Measurements from ENCODE around the gene MLST8. TPM values are rescaled to one million over a fixed set of nuclear protein-coding genes. Genes with fewer than 3 reads are reported as not detected.

Gene MLST8
- total RNA-seq, 1 donor from 2014 or later: 25.3 TPM

GRCh38 chr16:2184962-2185361 lies 20.3 kb upstream of the MLST8 start:
- DNase-seq (ENCODE audit: missing footprints) (no peak), ATAC-seq (no peak)
- intact Hi-C loops (cut with DNase I): no loop called here

DNA sequence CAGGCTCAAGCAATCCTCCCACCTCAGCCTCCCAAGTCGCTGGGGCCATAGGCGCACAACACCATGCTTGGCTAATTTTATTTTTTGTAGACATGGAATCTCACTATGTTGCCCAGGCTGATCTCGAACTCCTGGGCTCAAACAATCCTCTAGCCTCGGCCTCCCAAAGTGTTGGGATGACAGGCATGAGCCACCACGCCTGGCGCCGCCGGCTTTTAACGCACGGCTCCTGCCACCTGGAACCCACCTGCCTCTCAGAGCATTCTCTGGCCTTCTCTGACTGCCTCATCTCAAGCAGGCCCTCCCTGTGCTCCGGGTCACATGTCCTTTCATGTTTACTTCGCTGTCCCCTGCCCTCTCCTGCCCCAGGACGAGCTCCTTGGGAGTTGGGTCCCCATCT lies 19.2 kb upstream of the MLST8 start:
- DNase-seq (ENCODE audit: missing footprints): no peak
- intact Hi-C loops (cut with DNase I): no loop called here
- no peak for ATAC-seq

GRCh38 chr16:2186505-2186904 lies 18.7 kb upstream of the MLST8 start:
- no peak for DNase-seq (ENCODE audit: missing footprints)
- no peak for ATAC-seq
- intact Hi-C loops (cut with DNase I): no loop called here

- ATAC-seq: no peak
Measured at GRCh38 chr16:2187212-2187611, 18.0 kb upstream of the MLST8 start.

GRCh38 chr16:2188395-2188794 lies 16.9 kb upstream of the MLST8 start:
- ATAC-seq: no peak
- intact Hi-C loops (cut with DNase I): no loop called here
- no peak for DNase-seq (ENCODE audit: missing footprints)

More at GRCh38 chr16:2187212-2187611, 18.0 kb upstream of the MLST8 start:
- intact Hi-C loops (cut with DNase I): no loop called here
- no peak for DNase-seq (ENCODE audit: missing footprints)

GRCh38 chr16:2189252-2189893 lies 15.9 kb upstream of the MLST8 start:
- ATAC-seq (no peak), DNase-seq (ENCODE audit: missing footprints) (no peak)
- intact Hi-C loops (cut with DNase I): no loop called here

DNA sequence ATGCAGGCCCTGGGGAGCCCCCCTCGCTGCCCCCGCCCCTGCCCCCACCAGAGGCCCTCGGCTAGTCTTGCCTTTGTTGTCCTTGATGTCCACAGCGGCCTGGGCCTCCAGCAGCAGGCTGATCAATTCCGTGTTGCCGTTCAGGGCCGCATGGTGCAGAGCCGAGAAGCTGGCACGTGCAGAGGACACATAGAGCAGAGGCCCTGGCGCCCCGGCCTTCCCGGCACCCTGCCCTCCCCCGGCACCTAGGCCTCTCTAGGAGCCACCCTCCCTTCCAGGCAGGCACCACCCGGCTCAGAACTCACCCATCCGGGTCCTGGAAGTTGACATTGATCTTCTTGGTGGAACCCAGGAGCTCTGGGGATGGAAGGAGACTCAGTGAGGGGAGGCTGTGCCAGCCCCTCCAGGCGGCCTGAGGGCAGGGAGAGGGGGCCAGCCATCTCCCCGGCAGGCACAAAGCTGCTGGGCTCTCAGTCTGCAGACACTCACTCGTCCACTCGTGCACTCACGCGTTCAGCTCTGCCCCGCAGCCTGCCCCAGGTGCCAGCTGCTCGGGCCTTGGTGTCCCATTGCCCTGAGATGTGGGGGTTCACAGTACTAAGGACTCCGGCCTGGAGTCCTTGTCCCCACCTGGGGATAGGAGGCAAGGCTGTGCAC lies 15.1 kb upstream of the MLST8 start:
- intact Hi-C loops (cut with DNase I): no loop called here
- no peak for DNase-seq (ENCODE audit: missing footprints)
- ATAC-seq: no peak

DNA sequence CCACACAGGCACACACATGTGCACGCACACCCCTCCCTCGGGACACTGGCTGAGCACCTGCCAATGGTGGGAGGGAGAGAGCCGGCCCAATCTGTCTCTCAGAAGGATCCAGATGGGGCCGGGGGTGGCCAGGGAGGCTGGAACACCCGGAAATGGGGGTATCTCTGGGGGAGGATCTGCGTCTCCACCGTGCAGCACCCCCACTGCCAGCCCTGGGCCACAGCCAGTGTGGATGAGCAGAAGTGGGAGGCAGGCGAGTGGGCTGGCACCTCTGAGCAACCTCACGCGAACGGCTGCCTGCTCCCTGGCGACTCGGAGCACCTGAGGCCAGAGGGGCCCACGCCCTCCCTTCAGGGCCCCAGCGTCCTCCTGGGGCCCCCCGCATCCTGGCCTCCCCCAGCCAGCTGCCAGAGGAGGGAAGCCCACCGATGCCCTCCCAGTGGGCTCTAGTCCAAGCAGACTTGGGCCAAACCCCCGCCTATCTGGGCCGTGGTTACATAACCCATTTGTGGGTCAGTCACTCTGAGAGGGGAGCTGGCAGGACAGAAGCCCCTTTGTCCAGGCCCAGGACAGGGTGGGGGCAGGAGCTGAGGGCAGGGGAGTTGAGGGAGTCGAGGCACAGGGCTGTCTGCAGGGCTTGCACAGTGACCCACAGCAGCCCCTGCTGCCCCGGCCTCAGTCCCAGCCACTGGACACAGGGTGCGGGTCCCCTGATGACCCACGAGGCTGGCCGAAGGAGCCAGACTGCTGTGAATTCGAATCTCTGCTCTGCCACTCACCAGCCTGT lies 14.4 kb upstream of the MLST8 start:
- no peak for ATAC-seq
- no peak for DNase-seq (ENCODE audit: missing footprints)
- intact Hi-C loops (cut with DNase I): no loop called here

DNA sequence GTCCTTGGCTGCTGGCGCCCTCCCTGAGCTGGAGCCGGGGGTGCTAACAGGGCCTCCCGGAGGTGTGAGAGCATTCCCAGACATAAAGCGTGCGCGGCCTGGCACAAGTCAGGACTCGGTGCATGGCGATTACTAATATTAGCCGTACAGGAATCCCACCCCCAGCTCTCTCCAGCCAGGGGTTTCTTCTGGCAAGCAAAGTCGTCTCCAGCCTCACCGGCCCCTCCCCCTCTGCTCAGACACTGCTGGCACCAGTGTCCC lies 13.9 kb upstream of the MLST8 start:
- intact Hi-C loops (cut with DNase I): no loop called here
- peak; percentile 17 for ATAC-seq
- DNase-seq (ENCODE audit: missing footprints): no peak

- intact Hi-C loops (cut with DNase I): no loop called here
- DNase-seq (ENCODE audit: missing footprints) (no peak), ATAC-seq (no peak)
Measured at GRCh38 chr16:2194166-2194834, 11.0 kb upstream of the MLST8 start.

GRCh38 chr16:2194852-2195321 lies 10.4 kb upstream of the MLST8 start:
- DNase-seq (ENCODE audit: missing footprints): no peak
- ATAC-seq: peak; percentile 23
- intact Hi-C loops (cut with DNase I): no loop called here

DNA sequence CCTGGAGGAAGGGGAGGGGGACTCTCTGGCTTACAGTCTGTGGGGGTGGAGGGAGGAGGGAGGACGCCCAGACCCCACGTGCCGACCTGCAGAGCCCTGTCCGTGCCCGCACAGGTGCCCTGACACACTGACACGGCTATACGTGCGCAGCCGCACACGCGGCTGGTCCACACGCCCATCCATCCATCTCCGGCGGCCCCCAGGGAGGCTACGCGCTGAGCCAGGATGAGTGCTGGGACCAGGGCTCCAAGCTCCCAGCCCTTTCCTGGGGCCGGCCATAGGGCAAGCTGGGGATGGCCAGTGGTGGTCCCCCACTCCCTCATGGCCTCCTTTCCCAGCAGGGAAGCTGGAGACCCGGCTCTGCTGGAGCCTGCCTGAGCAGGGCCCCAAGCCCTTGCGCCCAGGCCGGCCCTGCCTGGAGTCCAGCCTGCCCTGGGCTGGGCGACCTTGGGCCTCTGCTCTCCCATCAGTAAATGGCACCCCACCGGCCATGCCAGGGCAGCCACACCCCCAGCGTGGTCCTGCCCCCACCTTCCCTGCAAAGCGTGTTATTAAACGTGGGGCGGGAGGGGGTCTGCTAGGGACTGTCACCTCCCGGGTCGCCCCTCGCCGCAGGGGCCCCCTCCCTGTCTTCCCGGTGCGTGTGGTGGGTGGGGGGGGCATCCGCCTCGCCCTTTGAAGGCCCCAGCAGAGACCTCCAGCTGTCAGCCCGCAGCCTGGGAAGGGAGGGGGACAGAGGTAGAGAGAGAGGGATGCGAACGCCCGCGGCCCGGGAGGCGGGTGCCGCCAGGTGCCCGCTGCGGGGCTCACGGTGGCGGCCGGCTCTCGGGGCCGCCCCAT lies 9.7 kb upstream of the MLST8 start:
- intact Hi-C loops (cut with DNase I): no loop called here
- DNase-seq (ENCODE audit: missing footprints) (no peak), ATAC-seq (no peak)

- DNase-seq (ENCODE audit: missing footprints): no peak
- intact Hi-C loops (cut with DNase I): no loop called here
- ATAC-seq: no peak
Measured at GRCh38 chr16:2196162-2196980, 8.9 kb upstream of the MLST8 start, which contains the start of gene CASKIN1. Gene CASKIN1, minus strand, starts transcription at chr16:2196605. Its CDS starts 173 bp downstream, at chr16:2196432.

DNA sequence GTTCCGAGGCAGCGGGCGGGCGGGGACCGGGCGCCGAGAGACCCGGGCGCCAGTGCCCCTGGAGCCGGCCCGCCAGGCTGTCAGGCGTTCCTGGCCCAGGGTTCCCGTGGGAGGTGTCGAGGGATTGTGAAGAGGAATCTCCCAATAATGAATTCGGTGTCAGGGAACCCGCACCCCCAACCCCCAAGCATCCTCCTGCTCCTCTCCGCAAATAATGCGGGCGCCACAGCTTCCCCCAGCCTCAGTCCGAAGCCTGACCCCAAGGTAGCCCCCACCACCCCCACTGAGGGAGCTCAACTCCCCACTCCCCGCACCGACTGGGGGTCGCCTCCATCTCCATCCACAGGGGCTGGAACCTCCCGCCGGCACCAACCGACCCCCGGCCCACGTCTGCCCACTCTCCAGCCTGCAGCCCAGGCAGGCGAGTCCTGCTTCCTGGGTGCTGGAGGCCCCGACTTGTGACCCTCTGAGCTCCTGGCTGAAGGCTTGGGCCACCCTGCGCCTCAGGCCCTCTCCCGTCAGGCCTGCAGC lies 8.2 kb upstream of the MLST8 start:
- no peak for DNase-seq (ENCODE audit: missing footprints)
- no peak for ATAC-seq
- intact Hi-C loops (cut with DNase I): no loop called here

- no peak for DNase-seq (ENCODE audit: missing footprints)
- intact Hi-C loops (cut with DNase I): no loop called here
- ATAC-seq: no peak
Measured at GRCh38 chr16:2197765-2198164, 7.5 kb upstream of the MLST8 start.

GRCh38 chr16:2198283-2198682 lies 7.0 kb upstream of the MLST8 start:
- intact Hi-C loops (cut with DNase I): no loop called here
- DNase-seq (ENCODE audit: missing footprints) (no peak), ATAC-seq (no peak)

GRCh38 chr16:2199095-2199494 lies 6.2 kb upstream of the MLST8 start:
- ATAC-seq (no peak), DNase-seq (ENCODE audit: missing footprints) (no peak)
- intact Hi-C loops (cut with DNase I): no loop called here

Measured in Right ventricle myocardium inferior (tissue), 1 donor.